OCI-LY3 (cell line): Measurements from ENCODE around the gene LRP1B.

ENCODE experiments used
- H2AFZ ChIP-seq: fragments of 200-600, 300-600 bp; shearing (Covaris generic); 2 replicates; pipeline ENCODE4 v1.6.0; 2014; ENCODE audit warnings: antibody characterized with exemption, low read depth, low read length
- H3K27ac ChIP-seq: fragments of 200-600, 300-600 bp; sonication (generic); 2 replicates; pipeline ENCODE4 v1.5.1; 2014; ENCODE audit warnings: mild to moderate bottlenecking, low read length, moderate library complexity, mixed read lengths
- H3K27me3 ChIP-seq: fragments of 200-600, 300-600 bp; sonication (generic); 2 replicates; pipeline ENCODE4 v1.6.1; 2014; ENCODE audit warnings: low read depth, low read length, mixed read lengths
- H3K36me3 ChIP-seq: fragments of 200-600, 300-600 bp; sonication (generic); replicated peaks from 2 replicates; pipeline ENCODE3; 2014; ENCODE audit warnings: low read depth, low read length, mixed read lengths
- H3K4me1 ChIP-seq: fragments of 300-600, 200-600 bp; sonication (generic); 2 replicates; pipeline ENCODE4 v1.6.1; 2014; ENCODE audit warnings: low read length, mixed read lengths
- H3K4me2 ChIP-seq: fragments of 200-600, 300-600 bp; sonication (generic); 2 replicates; pipeline ENCODE4 v1.6.1; 2014; ENCODE audit warnings: low read length, mixed read lengths
- H3K4me3 ChIP-seq: fragments of 300-600, 200-600 bp; sonication (generic); 2 replicates; pipeline ENCODE4 v1.5.1; 2014; ENCODE audit warnings: antibody characterized with exemption, mild to moderate bottlenecking, low read length, moderate library complexity
- H3K79me2 ChIP-seq: fragments of 300-600, 200-600 bp; shearing (Covaris generic); 2 replicates; pipeline ENCODE4 v1.6.1; 2014; ENCODE audit warnings: mild to moderate bottlenecking, low read length, mixed read lengths
- H3K9ac ChIP-seq: fragments of 300-600, 200-600 bp; shearing (Covaris generic); 2 replicates; pipeline ENCODE4 v1.6.0; 2014; ENCODE audit warnings: mild to moderate bottlenecking, low read length, moderate library complexity
- H3K9me3 ChIP-seq: fragments of 200-600, 300-600 bp; shearing (Covaris generic); 2 replicates; pipeline ENCODE4 v1.6.1; 2014; ENCODE audit warnings: low read length, mixed read lengths; ENCODE audit not compliant: insufficient read depth
- H4K20me1 ChIP-seq: fragments of 200-600, 300-600 bp; sonication (generic); 2 replicates; pipeline ENCODE4 v1.6.1; 2016; ENCODE audit warnings: low read length, mixed read lengths; ENCODE audit not compliant: insufficient read depth
- CTCF ChIP-seq: fragments of 200-600, 300-600 bp; sonication (generic); IDR thresholded peaks from 2 replicates; pipeline ENCODE4 v1.5.1; 2014; ENCODE audit warnings: antibody characterized with exemption, low read length, low read depth
- EZH2phosphoT487 ChIP-seq: fragments of 200-600 bp; shearing (Covaris generic); IDR thresholded peaks from 2 replicates; pipeline ENCODE4 v1.6.1; 2018; ENCODE audit warnings: antibody characterized with exemption, mixed run types, low read depth

Gene LRP1B

GRCh38 chr2:142069251-142069888, 61.4 kb downstream of the LRP1B start:
- H3K27me3 ChIP-seq = no peaks in the 10 kb centered on the region
- peaks cover 10% of the 10 kb centered on the region for H3K4me1 ChIP-seq
- H3K9me3 ChIP-seq = no peaks in the 10 kb centered on the region
- no peaks in the 10 kb centered on the region for H4K20me1 ChIP-seq
- H3K36me3 ChIP-seq = no peaks in the 10 kb centered on the region
- no peak for TF ChIP-seq CTCF
- no peak for TF ChIP-seq EZH2phosphoT487
- no peak overlapping the region for H3K4me3 ChIP-seq
- H3K27ac ChIP-seq = no peak overlapping the region
- H3K9ac ChIP-seq = no peak overlapping the region
- H2AFZ ChIP-seq = no peak overlapping the region
- H3K79me2 ChIP-seq = no peaks in the 10 kb centered on the region
- no peak overlapping the region for H3K4me2 ChIP-seq

- H3K27ac ChIP-seq = no peak overlapping the region
- peaks cover 13% of the 10 kb centered on the region for H3K4me1 ChIP-seq
- no peaks in the 10 kb centered on the region for H3K36me3 ChIP-seq
- no peak overlapping the region for H3K9ac ChIP-seq
- H3K79me2 ChIP-seq = no peaks in the 10 kb centered on the region
- H3K9me3 ChIP-seq = no peaks in the 10 kb centered on the region
- no peaks in the 10 kb centered on the region for H4K20me1 ChIP-seq
- H3K27me3 ChIP-seq = no peaks in the 10 kb centered on the region
- no peak overlapping the region for H2AFZ ChIP-seq
- H3K4me3 ChIP-seq = no peak overlapping the region
- TF ChIP-seq EZH2phosphoT487 (no peak), CTCF (no peak)
- H3K4me2 ChIP-seq = no peak overlapping the region
These were observed 65.1 kb downstream of the LRP1B start for GRCh38 chr2:142065700-142066099.

- no peaks in the 10 kb centered on the region for H3K79me2 ChIP-seq
- H3K9ac ChIP-seq = no peak overlapping the region
- H4K20me1 ChIP-seq = no peaks in the 10 kb centered on the region
- no peaks in the 10 kb centered on the region for H3K27me3 ChIP-seq
- H3K4me3 ChIP-seq = no peak overlapping the region
- no peak overlapping the region for H2AFZ ChIP-seq
- no peak overlapping the region for H3K27ac ChIP-seq
- TF ChIP-seq CTCF (no peak), EZH2phosphoT487 (no peak)
- H3K4me2 ChIP-seq = no peak overlapping the region
- H3K4me1 ChIP-seq = peaks cover 13% of the 10 kb centered on the region
- no peaks in the 10 kb centered on the region for H3K9me3 ChIP-seq
- no peaks in the 10 kb centered on the region for H3K36me3 ChIP-seq
These were observed 65.7 kb downstream of the LRP1B start for GRCh38 chr2:142065156-142065555.

GRCh38 chr2:142061733-142062132, 69.1 kb downstream of the LRP1B start:
- Histone ChIP-seq H3K79me2 (no peaks in the 10 kb centered on the region), H3K27ac (no peak overlapping the region), H3K9ac (no peak overlapping the region), H3K4me1 (peaks cover 13% of the 10 kb centered on the region), H2AFZ (no peak overlapping the region), H3K4me2 (no peak overlapping the region), H3K36me3 (no peaks in the 10 kb centered on the region), H4K20me1 (no peaks in the 10 kb centered on the region), H3K4me3 (no peak overlapping the region), H3K27me3 (no peaks in the 10 kb centered on the region), H3K9me3 (no peaks in the 10 kb centered on the region)
- TF ChIP-seq EZH2phosphoT487 = no peak
- TF ChIP-seq CTCF = no peak
